ENCODE data around the gene SKAP2. TPM values are rescaled to one million over a fixed set of nuclear protein-coding genes. Genes with fewer than 3 reads are reported as not detected.

The SKAP2 gene
- total and polyA plus RNA-seq, 10 of the 15 experiments (the other 5 are each of a cell fraction or from before 2014, with no cell fraction given): 10.9 to 40.6 (median 23.5) TPM

DNA sequence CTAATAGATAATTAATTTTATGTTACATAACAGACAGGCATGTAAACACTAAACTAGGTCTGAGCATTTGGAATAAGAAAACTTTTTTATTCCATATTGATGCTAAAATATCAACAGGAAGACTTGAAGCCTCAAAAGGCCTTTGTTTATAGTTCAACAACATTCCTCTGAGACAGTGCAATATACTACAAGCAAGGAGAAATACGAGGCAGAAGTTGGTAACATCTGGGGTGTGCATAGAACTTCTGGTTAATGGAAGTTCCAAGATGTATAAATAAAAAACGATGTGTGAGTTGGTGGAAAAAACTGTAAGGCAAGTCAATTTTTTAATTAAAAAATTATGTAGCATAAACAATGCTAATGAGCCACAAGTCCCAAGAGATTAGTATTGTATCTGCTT is 139.6 kb downstream of the SKAP2 start (continued):
- TF ChIP-seq ZNF217 (IDR thresholded peaks at IDR 0.05) (no peak), EGR1 (IDR thresholded peaks at IDR 0.05; ENCODE audit: borderline replicate concordance in 1 of 2, low read depth in 2 of 2, low read length in 2 of 2) (no peak), SP1 (IDR thresholded peaks at IDR 0.05; ENCODE audit: low read depth, low read length) (no peak), CREB1 (IDR thresholded peaks at IDR 0.05; ENCODE audit: low read depth) (no peak), TCF3 (IDR thresholded peaks at IDR 0.05; ENCODE audit: borderline replicate concordance, insufficient read depth, low read depth, low read length) (no peak)
- TF ChIP-seq, protein P1, sequence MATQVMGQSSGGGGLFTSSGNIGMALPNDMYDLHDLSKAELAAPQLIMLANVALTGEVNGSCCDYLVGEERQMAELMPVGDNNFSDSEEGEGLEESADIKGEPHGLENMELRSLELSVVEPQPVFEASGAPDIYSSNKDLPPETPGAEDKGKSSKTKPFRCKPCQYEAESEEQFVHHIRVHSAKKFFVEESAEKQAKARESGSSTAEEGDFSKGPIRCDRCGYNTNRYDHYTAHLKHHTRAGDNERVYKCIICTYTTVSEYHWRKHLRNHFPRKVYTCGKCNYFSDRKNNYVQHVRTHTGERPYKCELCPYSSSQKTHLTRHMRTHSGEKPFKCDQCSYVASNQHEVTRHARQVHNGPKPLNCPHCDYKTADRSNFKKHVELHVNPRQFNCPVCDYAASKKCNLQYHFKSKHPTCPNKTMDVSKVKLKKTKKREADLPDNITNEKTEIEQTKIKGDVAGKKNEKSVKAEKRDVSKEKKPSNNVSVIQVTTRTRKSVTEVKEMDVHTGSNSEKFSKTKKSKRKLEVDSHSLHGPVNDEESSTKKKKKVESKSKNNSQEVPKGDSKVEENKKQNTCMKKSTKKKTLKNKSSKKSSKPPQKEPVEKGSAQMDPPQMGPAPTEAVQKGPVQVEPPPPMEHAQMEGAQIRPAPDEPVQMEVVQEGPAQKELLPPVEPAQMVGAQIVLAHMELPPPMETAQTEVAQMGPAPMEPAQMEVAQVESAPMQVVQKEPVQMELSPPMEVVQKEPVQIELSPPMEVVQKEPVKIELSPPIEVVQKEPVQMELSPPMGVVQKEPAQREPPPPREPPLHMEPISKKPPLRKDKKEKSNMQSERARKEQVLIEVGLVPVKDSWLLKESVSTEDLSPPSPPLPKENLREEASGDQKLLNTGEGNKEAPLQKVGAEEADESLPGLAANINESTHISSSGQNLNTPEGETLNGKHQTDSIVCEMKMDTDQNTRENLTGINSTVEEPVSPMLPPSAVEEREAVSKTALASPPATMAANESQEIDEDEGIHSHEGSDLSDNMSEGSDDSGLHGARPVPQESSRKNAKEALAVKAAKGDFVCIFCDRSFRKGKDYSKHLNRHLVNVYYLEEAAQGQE (IDR thresholded peaks at IDR 0.05; ENCODE audit: low read depth, low read length): no peak

DNA sequence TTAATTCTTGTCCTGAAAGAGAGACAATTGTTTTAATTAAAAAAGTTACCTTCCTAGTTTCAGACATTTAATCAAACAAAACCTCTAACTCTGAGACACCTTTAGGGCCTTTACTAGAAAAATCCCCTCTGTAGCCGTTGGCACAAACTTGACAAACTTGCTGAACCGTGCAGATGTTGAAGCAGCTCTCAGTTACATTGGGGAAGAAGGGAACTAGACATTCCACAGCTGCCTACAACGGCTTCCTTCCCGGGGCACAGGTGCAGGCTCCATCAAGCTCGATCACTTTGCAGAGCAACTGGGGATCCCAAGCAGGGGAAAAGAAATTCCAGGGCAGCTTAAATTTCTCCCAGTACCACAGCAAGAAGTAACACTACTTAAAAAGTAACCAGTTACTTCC is 141.3 kb downstream of the SKAP2 start:
- Histone ChIP-seq H4K20me1 (ENCODE audit: control insufficient read depth, insufficient read depth) (no peaks in the 10 kb centered on the region), H3K36me3 (ENCODE audit: control insufficient read depth in 2 of 2, insufficient read depth in 2 of 2, low read length in 1 of 2) (no peaks in the 10 kb centered on the region; a peak in 1 of 4 replicates), H3K4me3 (no peak overlapping the region), H3K79me2 (ENCODE audit: control insufficient read depth, insufficient read depth, low read length) (no peaks in the 10 kb centered on the region), H3K27ac (ENCODE audit: control insufficient read depth, insufficient read depth) (no peak overlapping the region), H3K9me3 (replicated peaks; ENCODE audit: control insufficient read depth, insufficient read depth, low read length) (no peaks in the 10 kb centered on the region), H3K4me1 (ENCODE audit: control insufficient read depth, insufficient read depth, low read length) (no peaks in the 10 kb centered on the region), H3K4me2 (ENCODE audit: control insufficient read depth, insufficient read depth) (no peak overlapping the region), H3K9ac (ENCODE audit: control insufficient read depth, insufficient read depth, low read length) (no peak overlapping the region), H2AFZ (ENCODE audit: control insufficient read depth, low read depth, low read length) (no peak overlapping the region), H3K27me3 (replicated peaks in 1 of 2; ENCODE audit: control insufficient read depth in 2 of 2, insufficient read depth in 2 of 2, low read length in 1 of 2) (no peaks in the 10 kb centered on the region)
- no TSS peak for BruUV-seq (replicated peaks)
- 0 out of 2 replicates have a peak, but pooled peaks have one; percentile 23 for TF ChIP-seq IKZF1 (conservative IDR thresholded peaks at IDR 0.05)
- TF ChIP-seq NFXL1 (IDR thresholded peaks at IDR 0.05; ENCODE audit: borderline replicate concordance): no peak
- ChIA-PET SMC1A (ENCODE audit: uncharacterized antibody, unreplicated experiment) (interaction anchor here (1.2 to 2.2 kb wide), 6 partner anchors 14 to 31 kb away, joined by 4 to 6 read pairs (median 5); no protein-coding TSS in a partner anchor), POLR2A (interaction anchor here (1.2 kb wide), 1 partner anchor 132 kb away, joined by 3 read pairs; no protein-coding TSS in a partner anchor), RAD21 (ENCODE audit: unreplicated experiment) (interaction anchor here (1.0 to 1.1 kb wide), 2 partner anchors 24 to 29 kb away, joined by 3 read pairs; no protein-coding TSS in a partner anchor), CTCF (interaction anchor here (2.1 kb wide), 2 partner anchors 15 to 23 kb away, joined by 7 to 8 read pairs; no protein-coding TSS in a partner anchor)
- ATAC-seq (peak; percentile 42), DNase-seq (ENCODE audit: low read depth, low spot score) (no peak), FAIRE-seq (no peak)
- intact Hi-C loops (cut with micrococcal nuclease; ENCODE audit: unreplicated experiment): no loop called here
- in situ Hi-C loops (cut with MboI): no loop called here
- 53% methylated on average over 5 of the region's 5 CpGs for WGBS (ENCODE audit: insufficient coverage, insufficient replicate concordance, low lambda C conversion rate, missing lambda C conversion rate)

Data from GM12878 (cell line).